Measurements from ENCODE around the gene LDLRAD3. TPM values are rescaled to one million over a fixed set of nuclear protein-coding genes. Genes with fewer than 3 reads are reported as not detected.

The LDLRAD3 gene
- total RNA-seq, 1 donor from 2014 or later, result 21.6 TPM

DNA sequence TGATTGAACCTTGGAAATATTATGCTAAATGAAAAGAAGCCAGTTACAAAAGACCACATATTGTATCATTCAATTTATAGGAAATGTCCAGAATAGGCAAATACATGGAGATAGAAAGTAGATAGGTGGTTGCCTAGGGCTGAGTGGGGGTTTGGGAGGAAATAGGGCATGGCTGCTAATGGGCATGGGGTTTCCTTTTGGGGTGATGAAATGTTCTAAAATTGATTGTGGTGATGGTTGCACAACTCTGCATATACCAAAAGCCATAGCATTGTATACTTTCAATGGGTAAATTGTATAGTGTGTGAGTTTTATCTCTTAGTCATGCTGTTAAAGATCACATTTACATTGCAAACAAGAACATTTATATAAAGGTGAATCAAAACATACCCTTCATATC, 48.7 kb downstream of the LDLRAD3 start:
- Histone ChIP-seq H3K36me3 (no peaks in the 10 kb centered on the region), H3K27me3 (no peaks in the 10 kb centered on the region), H3K4me3 (no peak overlapping the region), H3K27ac (no peak overlapping the region), H3K9me3 (peaks cover 0 to 8% of the 10 kb centered on the region in 2 donors), H3K4me1 (no peaks in the 10 kb centered on the region)
- intact Hi-C loops (cut with DNase I), result no loop called here
- TF ChIP-seq, protein P1, sequence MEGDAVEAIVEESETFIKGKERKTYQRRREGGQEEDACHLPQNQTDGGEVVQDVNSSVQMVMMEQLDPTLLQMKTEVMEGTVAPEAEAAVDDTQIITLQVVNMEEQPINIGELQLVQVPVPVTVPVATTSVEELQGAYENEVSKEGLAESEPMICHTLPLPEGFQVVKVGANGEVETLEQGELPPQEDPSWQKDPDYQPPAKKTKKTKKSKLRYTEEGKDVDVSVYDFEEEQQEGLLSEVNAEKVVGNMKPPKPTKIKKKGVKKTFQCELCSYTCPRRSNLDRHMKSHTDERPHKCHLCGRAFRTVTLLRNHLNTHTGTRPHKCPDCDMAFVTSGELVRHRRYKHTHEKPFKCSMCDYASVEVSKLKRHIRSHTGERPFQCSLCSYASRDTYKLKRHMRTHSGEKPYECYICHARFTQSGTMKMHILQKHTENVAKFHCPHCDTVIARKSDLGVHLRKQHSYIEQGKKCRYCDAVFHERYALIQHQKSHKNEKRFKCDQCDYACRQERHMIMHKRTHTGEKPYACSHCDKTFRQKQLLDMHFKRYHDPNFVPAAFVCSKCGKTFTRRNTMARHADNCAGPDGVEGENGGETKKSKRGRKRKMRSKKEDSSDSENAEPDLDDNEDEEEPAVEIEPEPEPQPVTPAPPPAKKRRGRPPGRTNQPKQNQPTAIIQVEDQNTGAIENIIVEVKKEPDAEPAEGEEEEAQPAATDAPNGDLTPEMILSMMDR (IDR thresholded peaks at IDR 0.05), result no peak
- DNase-seq (ENCODE audit: low spot score in 2 of 2), result no peak

DNA sequence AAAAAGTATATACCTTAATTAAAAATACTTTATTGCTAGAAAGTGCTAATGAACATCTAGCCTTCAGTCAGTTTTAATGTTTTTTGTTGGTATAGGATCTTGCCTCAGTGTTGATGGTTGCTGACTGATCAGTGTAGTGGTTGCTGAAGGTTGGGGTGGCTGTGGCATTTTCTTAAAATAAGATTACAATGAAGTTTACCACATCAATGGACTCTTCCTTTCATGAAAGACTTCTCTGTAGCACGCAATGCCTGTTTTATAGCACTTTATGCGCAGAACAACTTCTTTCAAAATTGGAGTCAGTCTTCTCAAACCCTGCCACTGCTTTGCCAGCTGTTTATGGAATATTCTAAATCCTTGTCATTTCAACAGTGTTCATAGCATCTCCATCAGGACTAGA, 50.6 kb downstream of the LDLRAD3 start:
- TF ChIP-seq, protein P1 (IDR thresholded peaks at IDR 0.05), result no peak
- Histone ChIP-seq H3K4me1 (no peaks in the 10 kb centered on the region), H3K4me3 (no peak overlapping the region), H3K27me3 (no peaks in the 10 kb centered on the region), H3K36me3 (no peaks in the 10 kb centered on the region), H3K9me3 (peaks cover 0 to 8% of the 10 kb centered on the region in 2 donors), H3K27ac (no peak overlapping the region)
- intact Hi-C loops (cut with DNase I), result no loop called here
- DNase-seq (ENCODE audit: low spot score in 2 of 2), result no peak

DNA sequence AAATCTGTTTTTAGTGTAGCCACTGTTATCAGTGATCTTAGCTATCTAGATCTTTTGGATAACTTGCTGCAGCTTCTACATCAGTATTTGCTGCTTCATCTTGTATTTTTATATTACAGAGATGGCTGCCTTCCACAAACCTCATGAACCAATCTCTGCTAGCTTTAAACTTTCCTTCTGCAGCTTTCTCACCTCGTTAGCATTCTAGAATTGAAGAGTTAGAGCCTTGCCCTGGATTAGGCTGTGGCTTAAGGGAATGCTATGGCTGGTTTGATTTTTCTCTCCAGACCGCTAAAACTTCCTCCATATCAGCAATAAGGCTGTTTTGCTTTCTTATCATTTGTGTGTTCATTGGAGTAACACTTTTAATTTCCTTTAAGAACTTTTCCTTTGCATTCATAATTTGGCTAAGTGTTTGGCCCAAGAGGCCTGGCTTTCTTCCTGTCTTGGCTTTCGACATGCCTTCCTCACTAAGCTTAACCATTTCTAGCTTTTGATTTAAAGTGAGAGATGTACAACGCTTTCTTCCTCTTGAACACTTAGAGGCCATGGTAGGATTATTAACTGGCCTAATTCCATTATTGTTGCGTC, 51.9 kb downstream of the LDLRAD3 start:
- H3K27ac ChIP-seq, result no peak overlapping the region

DNA sequence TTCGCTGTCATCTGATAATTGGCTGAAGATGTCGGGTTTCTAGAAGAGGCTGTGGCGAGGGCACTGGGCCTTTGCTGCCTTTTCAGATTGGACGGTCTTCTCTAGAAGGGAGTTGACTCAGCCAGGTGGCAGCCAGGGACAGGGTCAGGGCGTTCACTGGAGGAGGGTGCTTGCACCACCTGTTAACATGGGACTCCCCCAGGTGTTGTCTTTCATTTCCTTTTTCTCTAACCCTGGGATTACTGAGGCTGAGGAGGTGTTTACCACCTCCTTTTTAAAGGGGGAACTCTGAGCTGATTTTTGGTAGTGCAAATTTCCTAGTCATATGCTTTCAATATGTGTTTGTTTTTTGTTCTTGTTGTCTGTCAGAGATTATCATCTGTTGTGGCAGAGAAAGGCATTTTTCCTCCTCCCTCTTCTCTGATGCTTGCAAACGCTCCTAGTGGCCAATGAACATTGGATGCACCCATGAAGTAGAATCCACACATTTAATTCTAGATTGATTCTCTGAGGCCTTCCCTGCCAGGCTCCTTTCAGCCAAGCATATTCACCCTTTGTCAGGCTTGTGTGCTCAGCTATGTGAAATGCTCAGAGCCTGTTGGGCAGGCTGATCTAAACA, 54.1 kb downstream of the LDLRAD3 start:
- H3K4me1 ChIP-seq, result no peaks in the 10 kb centered on the region
- H3K9me3 ChIP-seq, result peaks cover 0 to 8% of the 10 kb centered on the region in 2 donors
- intact Hi-C loops (cut with DNase I), result no loop called here
- H3K4me3 ChIP-seq, result no peak overlapping the region
- H3K27ac ChIP-seq, result no peak overlapping the region
- no peaks in the 10 kb centered on the region for H3K36me3 ChIP-seq
- DNase-seq (ENCODE audit: low spot score in 2 of 2), result no peak
- TF ChIP-seq, protein P1 (IDR thresholded peaks at IDR 0.05), result no peak
- H3K27me3 ChIP-seq, result no peaks in the 10 kb centered on the region

More for the DNA sequence above, 51.9 kb downstream of the LDLRAD3 start:
- Histone ChIP-seq H3K36me3 (no peaks in the 10 kb centered on the region), H3K9me3 (peaks cover 0 to 8% of the 10 kb centered on the region in 2 donors), H3K27me3 (no peaks in the 10 kb centered on the region), H3K4me1 (no peaks in the 10 kb centered on the region), H3K4me3 (no peak overlapping the region)
- TF ChIP-seq, protein P1 (IDR thresholded peaks at IDR 0.05), result no peak
- DNase-seq (ENCODE audit: low spot score in 2 of 2), result no peak
- intact Hi-C loops (cut with DNase I), result no loop called here

DNA sequence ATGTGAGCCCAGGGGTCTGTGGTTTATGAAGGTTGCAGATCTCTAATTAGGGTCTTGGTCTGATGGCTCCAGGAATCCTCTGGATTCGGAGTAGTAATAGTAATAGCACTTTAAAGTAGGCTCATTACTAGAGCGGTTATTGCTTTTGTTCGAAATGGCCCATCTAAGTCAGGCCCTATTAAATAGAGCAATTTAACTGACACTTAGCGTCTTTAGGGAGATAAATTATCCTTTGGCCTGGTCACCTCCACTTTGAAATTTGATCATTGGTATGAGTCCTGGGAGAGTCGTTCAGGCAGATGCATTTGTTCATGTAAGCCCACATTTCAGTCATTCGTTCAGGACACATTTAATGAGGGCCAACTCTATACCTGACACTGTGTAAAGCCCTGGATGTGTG, 54.8 kb downstream of the LDLRAD3 start:
- H3K4me1 ChIP-seq, result no peaks in the 10 kb centered on the region
- no peaks in the 10 kb centered on the region for H3K27me3 ChIP-seq
- H3K27ac ChIP-seq, result no peak overlapping the region
- TF ChIP-seq, protein P1 (IDR thresholded peaks at IDR 0.05), result no peak
- DNase-seq (ENCODE audit: low spot score in 2 of 2), result no peak
- intact Hi-C loops (cut with DNase I), result no loop called here
- peaks cover 0 to 8% of the 10 kb centered on the region in 2 donors for H3K9me3 ChIP-seq
- H3K4me3 ChIP-seq, result no peak overlapping the region
- H3K36me3 ChIP-seq, result no peaks in the 10 kb centered on the region
